Transverse colon (tissue), 4 donors: ENCODE results near the gene SNX25.

Experiments used
- EP300 ChIP-seq: sonication (generic); formaldehyde crosslinking; IDR thresholded peaks from one replicate; pipeline ENCODE4 v1.6.1; 2017; ENCODE audit warnings: antibody characterized with exemption, low read depth
- POLR2A ChIP-seq: fragments of 450-650 bp; IDR thresholded peaks from one replicate; pipeline ENCODE4 v1.6.1; 2016; ENCODE audit warnings: antibody characterized with exemption, mild to moderate bottlenecking, moderate library complexity
- POLR2AphosphoS5 ChIP-seq, 3 donors: sonication (generic); formaldehyde crosslinking; IDR thresholded peaks; one replicate each; pipeline ENCODE4 v1.6.1; 2016; ENCODE audit warnings: antibody characterized with exemption in 3 of 3
- TF ChIP-seq, protein P1 (sequence below), 5 experiments: fragments of 200-600 bp in 3 of 5; fragments of 450-650 bp in 2 of 5; sonication (generic) in 3 of 5; IDR thresholded peaks; 1 replicate in 2 of 5; 2 replicates in 3 of 5; pipeline ENCODE4 v1.5.1; 2016 to 2017; ENCODE audit warnings: antibody characterized with exemption in 5 of 5, inconsistent platforms in 3 of 5, mild to moderate bottlenecking in 2 of 5, moderate library complexity in 1 of 5

- TF ChIP-seq, protein P1, sequence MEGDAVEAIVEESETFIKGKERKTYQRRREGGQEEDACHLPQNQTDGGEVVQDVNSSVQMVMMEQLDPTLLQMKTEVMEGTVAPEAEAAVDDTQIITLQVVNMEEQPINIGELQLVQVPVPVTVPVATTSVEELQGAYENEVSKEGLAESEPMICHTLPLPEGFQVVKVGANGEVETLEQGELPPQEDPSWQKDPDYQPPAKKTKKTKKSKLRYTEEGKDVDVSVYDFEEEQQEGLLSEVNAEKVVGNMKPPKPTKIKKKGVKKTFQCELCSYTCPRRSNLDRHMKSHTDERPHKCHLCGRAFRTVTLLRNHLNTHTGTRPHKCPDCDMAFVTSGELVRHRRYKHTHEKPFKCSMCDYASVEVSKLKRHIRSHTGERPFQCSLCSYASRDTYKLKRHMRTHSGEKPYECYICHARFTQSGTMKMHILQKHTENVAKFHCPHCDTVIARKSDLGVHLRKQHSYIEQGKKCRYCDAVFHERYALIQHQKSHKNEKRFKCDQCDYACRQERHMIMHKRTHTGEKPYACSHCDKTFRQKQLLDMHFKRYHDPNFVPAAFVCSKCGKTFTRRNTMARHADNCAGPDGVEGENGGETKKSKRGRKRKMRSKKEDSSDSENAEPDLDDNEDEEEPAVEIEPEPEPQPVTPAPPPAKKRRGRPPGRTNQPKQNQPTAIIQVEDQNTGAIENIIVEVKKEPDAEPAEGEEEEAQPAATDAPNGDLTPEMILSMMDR (IDR thresholded peaks at IDR 0.05): no peak
- TF ChIP-seq POLR2A: peak; percentile 33
- peak; percentile 82 to 95 (median 94) for TF ChIP-seq POLR2AphosphoS5 (IDR thresholded peaks at IDR 0.05)
- no peak for TF ChIP-seq EP300
Measured at GRCh38 chr4:185209031-185209851, at the start of gene SNX25.
